ENCODE results near the gene LIPN.

The LIPN gene

DNA sequence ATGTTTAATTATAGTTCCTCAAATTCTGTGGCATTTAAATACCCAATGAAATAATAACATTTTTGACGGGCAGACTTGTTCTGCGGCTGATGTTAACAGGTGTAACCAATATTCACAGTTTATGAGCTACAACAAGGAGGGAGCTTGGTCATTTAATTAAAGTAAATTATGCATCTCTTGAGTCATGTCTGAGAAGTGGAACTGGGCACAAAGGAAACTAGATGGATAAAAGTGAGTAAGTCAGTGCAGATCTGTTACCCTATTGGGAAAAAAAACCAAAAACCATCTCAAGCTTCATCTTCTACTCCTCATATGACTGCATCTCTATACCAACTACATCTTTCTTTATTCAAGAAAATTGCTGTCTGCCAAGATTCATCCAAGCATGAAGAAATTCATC, 67.9 kb downstream of the LIPN start:
- no peak for DNase-seq

DNA sequence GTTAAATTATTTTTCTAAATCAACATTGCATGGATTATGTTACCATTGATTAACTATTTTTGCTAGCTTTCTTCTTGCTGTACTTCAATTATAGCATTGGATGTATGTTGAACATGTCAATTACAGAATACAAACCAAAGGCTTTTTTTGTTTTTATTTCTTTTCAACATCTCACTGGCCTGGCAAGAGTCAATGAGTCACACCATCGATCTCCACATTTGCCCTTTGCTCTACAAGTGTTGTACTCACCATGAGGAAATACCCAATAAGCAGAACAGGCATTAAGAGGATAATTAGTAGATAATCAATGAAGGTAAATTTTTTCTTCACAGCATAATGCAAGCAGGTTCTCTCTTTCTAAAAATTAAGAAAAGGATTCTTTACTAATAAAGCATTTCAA, 68.5 kb downstream of the LIPN start:
- no peak for DNase-seq
